SK-N-SH treated with all-trans-retinoic acid at 6 μM for 48 hours (cell line): ENCODE results near the gene IGHMBP2.

Source experiments
- CREB5 ChIP-seq: fragments of 250-450 bp; sonication (Bioruptor Pico); IDR thresholded peaks from 2 replicates; pipeline ENCODE4 v1.5.1; 2020; ENCODE audit warnings: low read depth, mild to moderate bottlenecking, moderate library complexity
- RARB ChIP-seq: fragments of 250-450 bp; sonication (Bioruptor Pico); IDR thresholded peaks from 2 replicates; pipeline ENCODE4 v1.8.0; 2021; ENCODE audit warnings: mild to moderate bottlenecking, moderate library complexity

DNA sequence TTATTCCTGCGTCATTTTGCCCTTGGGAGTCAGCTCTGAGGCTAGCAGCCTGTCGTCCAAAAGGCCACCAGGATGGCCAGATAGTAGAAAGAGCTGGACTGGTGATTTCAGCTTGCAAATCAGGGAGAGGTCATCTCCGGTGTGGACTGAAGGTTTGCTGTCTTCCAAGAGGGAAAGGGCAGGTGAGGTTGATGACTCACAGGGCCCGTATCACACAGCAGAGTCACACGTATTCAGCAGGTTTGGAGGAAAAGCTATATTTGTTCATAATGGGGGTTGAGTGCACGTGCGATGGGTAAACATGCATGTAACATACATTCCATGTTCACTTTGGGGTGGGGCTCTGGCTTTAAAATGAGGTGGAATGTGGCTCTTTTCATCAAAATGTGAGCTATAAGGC lies 25.7 kb upstream of the IGHMBP2 start:
- TF ChIP-seq CREB5 (CRISPR knock-in tag) (no peak), RARB (CRISPR knock-in tag) (no peak)
